Small intestine (tissue), 4 donors: ENCODE measurements around the gene TCEAL6. TPM values are rescaled to one million over a fixed set of nuclear protein-coding genes. Genes with fewer than 3 reads are reported as not detected.

Experiments
- polyA plus RNA-seq, 4 donors: library from polyadenylated mRNA; stranded (reverse) in 3 of 4; unstranded in 1 of 4; fragments of 200-250 nt in 3 of 4; fragments of 120-200 nt in 1 of 4; gene quantifications; one replicate each; pipeline versions ENCODE4 v1.2.1 to v1.2.3, GENCODE V29; 2013
- donor health status: healthy with polysubstance abuse.
- donor health status: Bipolar disorder and iron deficiency.
- donor health status: healthy.

Gene TCEAL6
- polyA plus RNA-seq, 4 donors, result 0.18 to 1.6 TPM; not detected in 2

Other genes starting within 250 kb of the TCEAL6 start
- 10 to 100 TPM in 1 of 4 donors, 1 to 10 TPM in 1, under 1 TPM in 2; 0.54 to 18.3 (median 1.4) TPM for gene ZMAT1, start 210.5 kb downstream of the TCEAL6 start, polyA plus RNA-seq
- gene TCEAL2, start 16.8 kb downstream of the TCEAL6 start, polyA plus RNA-seq, result 1 to 10 TPM in 1 of 4 donors, under 1 TPM in 2, not detected in 1; 0.59 to 4.5 (median 0.67) TPM
- 10 to 100 TPM in 1 of 4 donors, 1 to 10 TPM in 2, under 1 TPM in 1; 0.89 to 16.2 (median 4.8) TPM for gene BEX5, start 13.5 kb upstream of the TCEAL6 start, polyA plus RNA-seq
- not detected for gene TCP11X1, start 72.8 kb upstream of the TCEAL6 start, polyA plus RNA-seq
- gene NXF2, start 104.7 kb upstream of the TCEAL6 start, polyA plus RNA-seq, result under 1 TPM in 2 of 4 donors, not detected in 2; 0.03 TPM